ENCODE results near the gene COL21A1. TPM values are rescaled to one million over a fixed set of nuclear protein-coding genes. Genes with fewer than 3 reads are reported as not detected.
"Not testable (repeated sequence)": the region's sequence is repeated elsewhere in the genome, so short reads cannot be mapped to it uniquely, and the experiment has no call there.

The COL21A1 gene
- total RNA-seq, 1 experiment from 2014 or later, result 1.8 TPM

- Mint-ChIP-seq H3K36me3 (ENCODE audit: insufficient read depth in 1 of 3, low read depth in 3 of 3) (peaks cover 0 to under 1% (median 0%) of the 10 kb centered on the region in 3 experiments; a peak in 1 of 7 replicates), H3K9me3 (peaks cover 0 to 2% of the 10 kb centered on the region in 2 experiments; a peak in 1 of 5 replicates), H3K27me3 (ENCODE audit: low read depth) (no peaks in the 10 kb centered on the region; the same call in 1 of the 2 replicates), H3K4me3 (no peak overlapping the region; a peak in 1 of 5 replicates), H3K4me1 (peaks cover 5 to 11% of the 10 kb centered on the region in 2 experiments; a peak in 3 of 4 replicates), H3K27ac (no peak overlapping the region)
- no peak overlapping the region for H3K4ac ChIP-seq (ENCODE audit: low read depth, low read length)
- no peak overlapping the region for H3K18ac ChIP-seq (ENCODE audit: insufficient read length, low read depth, low read length)
- H3K23me2 ChIP-seq (ENCODE audit: insufficient read length, low read depth, low read length, poor library complexity, severe bottlenecking), result no peaks in the 10 kb centered on the region
- peaks cover 3% of the 10 kb centered on the region; the same call in 1 of the 2 replicates for H3K4me1 ChIP-seq (ENCODE audit: insufficient read depth, low read length)
- H4K8ac ChIP-seq (replicated peaks; ENCODE audit: insufficient read length, low read depth, low read length), result no peak overlapping the region
- DNase-seq, result no peak
- no peaks in the 10 kb centered on the region for H3K79me2 ChIP-seq (ENCODE audit: insufficient read depth, low read length)
- no peak overlapping the region for H3T11ph ChIP-seq (ENCODE audit: low read length)
- WGBS (ENCODE audit: extremely low coverage, insufficient read length, low lambda C conversion rate), result no CpG with 5 or more reads among the region's 5 CpGs
- no peak overlapping the region for H4K91ac ChIP-seq (ENCODE audit: insufficient read length, low read depth, low read length)
- H3K27me3 ChIP-seq (ENCODE audit: insufficient read depth, low read length), result no peaks in the 10 kb centered on the region; the same call in 1 of the 2 replicates
- H2AK5ac ChIP-seq (ENCODE audit: insufficient read length, low read length), result no peak overlapping the region
- H3K9ac ChIP-seq (ENCODE audit: extremely low read depth, insufficient read length, low read length), result no peak overlapping the region
- H3K14ac ChIP-seq (ENCODE audit: insufficient read depth, low read length), result no peak overlapping the region
- no peak overlapping the region for H2BK12ac ChIP-seq (ENCODE audit: insufficient read length, low read depth, low read length)
- H3K4me2 ChIP-seq (ENCODE audit: insufficient read depth, insufficient read length, low read length), result no peak overlapping the region
- H3K27ac ChIP-seq (ENCODE audit: insufficient read length, low read depth, low read length), result no peak overlapping the region
- H2BK20ac ChIP-seq (ENCODE audit: low read depth, low read length, poor library complexity, severe bottlenecking), result no peak overlapping the region
- no peak overlapping the region for H2AFZ ChIP-seq (ENCODE audit: low read length)
- H3K9me3 ChIP-seq (ENCODE audit: control insufficient read depth, low read depth, low read length), result no peaks in the 10 kb centered on the region
- no peak overlapping the region for H2BK15ac ChIP-seq (ENCODE audit: low read depth, low read length)
- H2BK5ac ChIP-seq (ENCODE audit: insufficient read length, low read length), result no peak overlapping the region
- TF ChIP-seq, protein P1, sequence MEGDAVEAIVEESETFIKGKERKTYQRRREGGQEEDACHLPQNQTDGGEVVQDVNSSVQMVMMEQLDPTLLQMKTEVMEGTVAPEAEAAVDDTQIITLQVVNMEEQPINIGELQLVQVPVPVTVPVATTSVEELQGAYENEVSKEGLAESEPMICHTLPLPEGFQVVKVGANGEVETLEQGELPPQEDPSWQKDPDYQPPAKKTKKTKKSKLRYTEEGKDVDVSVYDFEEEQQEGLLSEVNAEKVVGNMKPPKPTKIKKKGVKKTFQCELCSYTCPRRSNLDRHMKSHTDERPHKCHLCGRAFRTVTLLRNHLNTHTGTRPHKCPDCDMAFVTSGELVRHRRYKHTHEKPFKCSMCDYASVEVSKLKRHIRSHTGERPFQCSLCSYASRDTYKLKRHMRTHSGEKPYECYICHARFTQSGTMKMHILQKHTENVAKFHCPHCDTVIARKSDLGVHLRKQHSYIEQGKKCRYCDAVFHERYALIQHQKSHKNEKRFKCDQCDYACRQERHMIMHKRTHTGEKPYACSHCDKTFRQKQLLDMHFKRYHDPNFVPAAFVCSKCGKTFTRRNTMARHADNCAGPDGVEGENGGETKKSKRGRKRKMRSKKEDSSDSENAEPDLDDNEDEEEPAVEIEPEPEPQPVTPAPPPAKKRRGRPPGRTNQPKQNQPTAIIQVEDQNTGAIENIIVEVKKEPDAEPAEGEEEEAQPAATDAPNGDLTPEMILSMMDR (conservative IDR thresholded peaks at IDR 0.05), result no peak
- no peaks in the 10 kb centered on the region for H3K79me1 ChIP-seq (ENCODE audit: insufficient read depth, low read depth, low read length, poor library complexity, severe bottlenecking)
- no peak overlapping the region for H2BK120ac ChIP-seq (ENCODE audit: low read depth, low read length, poor library complexity, severe bottlenecking)
- no peak overlapping the region for H3K23ac ChIP-seq (ENCODE audit: insufficient read length, low read depth, low read length)
- H4K20me1 ChIP-seq (ENCODE audit: control insufficient read depth, insufficient read depth, insufficient read length), result no peaks in the 10 kb centered on the region
- H4K5ac ChIP-seq (ENCODE audit: insufficient read length, low read depth, low read length), result no peak overlapping the region
- no peak overlapping the region for H3K56ac ChIP-seq (ENCODE audit: insufficient read length, low read depth, low read length)
Measured at GRCh38 chr6:56263596-56264315, 16.4 kb upstream of the COL21A1 start.

- not testable (repeated sequence) for H3K4me3 Mint-ChIP-seq; H2AK5ac ChIP-seq (ENCODE audit: insufficient read length, low read length); H3K36me3 Mint-ChIP-seq (ENCODE audit: insufficient read depth in 1 of 3, low read depth in 3 of 3); H3K4me2 ChIP-seq (ENCODE audit: insufficient read depth, insufficient read length, low read length); H3K23ac ChIP-seq (ENCODE audit: insufficient read length, low read depth, low read length); H3K79me1 ChIP-seq (ENCODE audit: insufficient read depth, low read depth, low read length, poor library complexity, severe bottlenecking); H3K4me1 Mint-ChIP-seq; H4K20me1 ChIP-seq (ENCODE audit: control insufficient read depth, insufficient read depth, insufficient read length); H2AFZ ChIP-seq (ENCODE audit: low read length); H3K27me3 ChIP-seq (ENCODE audit: insufficient read depth, low read length); H3K23me2 ChIP-seq (ENCODE audit: insufficient read length, low read depth, low read length, poor library complexity, severe bottlenecking); H4K8ac ChIP-seq (replicated peaks; ENCODE audit: insufficient read length, low read depth, low read length); H3K9me3 ChIP-seq (ENCODE audit: control insufficient read depth, low read depth, low read length); H3T11ph ChIP-seq (ENCODE audit: low read length); H2BK12ac ChIP-seq (ENCODE audit: insufficient read length, low read depth, low read length); H2BK5ac ChIP-seq (ENCODE audit: insufficient read length, low read length); H4K5ac ChIP-seq (ENCODE audit: insufficient read length, low read depth, low read length); H2BK15ac ChIP-seq (ENCODE audit: low read depth, low read length); H3K4ac ChIP-seq (ENCODE audit: low read depth, low read length); H4K91ac ChIP-seq (ENCODE audit: insufficient read length, low read depth, low read length); H3K14ac ChIP-seq (ENCODE audit: insufficient read depth, low read length); H3K27ac Mint-ChIP-seq; H3K9ac ChIP-seq (ENCODE audit: extremely low read depth, insufficient read length, low read length); DNase-seq; H3K56ac ChIP-seq (ENCODE audit: insufficient read length, low read depth, low read length); H3K27me3 Mint-ChIP-seq (ENCODE audit: low read depth); H3K79me2 ChIP-seq (ENCODE audit: insufficient read depth, low read length); H3K18ac ChIP-seq (ENCODE audit: insufficient read length, low read depth, low read length); H3K4me1 ChIP-seq (ENCODE audit: insufficient read depth, low read length); H3K9me3 Mint-ChIP-seq; H3K27ac ChIP-seq (ENCODE audit: insufficient read length, low read depth, low read length); H2BK20ac ChIP-seq (ENCODE audit: low read depth, low read length, poor library complexity, severe bottlenecking); H2BK120ac ChIP-seq (ENCODE audit: low read depth, low read length, poor library complexity, severe bottlenecking)
Measured at GRCh38 chr6:56260593-56260992, 13.2 kb upstream of the COL21A1 start.
